Measurements from ENCODE around the gene ANXA6. TPM values are rescaled to one million over a fixed set of nuclear protein-coding genes. Genes with fewer than 3 reads are reported as not detected.

ANXA6 gene
- total RNA-seq, 2 donors from 2014 or later: 164 to 165 TPM

- H3K27ac ChIP-seq: no peak overlapping the region
- H3K9me3 ChIP-seq: no peaks in the 10 kb centered on the region
- H3K36me3 ChIP-seq: no peaks in the 10 kb centered on the region
- no peak for DNase-seq (ENCODE audit: low spot score)
- H3K4me3 ChIP-seq: no peak overlapping the region
- TF ChIP-seq CTCF (IDR thresholded peaks at IDR 0.05): no peak
- H3K4me1 ChIP-seq: peaks cover 0 to 79% of the 10 kb centered on the region in 2 donors
- no peaks in the 10 kb centered on the region for H3K27me3 ChIP-seq
Observed at GRCh38 chr5:151153766-151154272, 3.8 kb downstream of the ANXA6 start.

- H3K9me3 ChIP-seq: no peaks in the 10 kb centered on the region
- no peak for DNase-seq (ENCODE audit: low spot score)
- H3K4me1 ChIP-seq: peaks cover 0 to 75% of the 10 kb centered on the region in 2 donors
- no peaks in the 10 kb centered on the region for H3K36me3 ChIP-seq
- no peak overlapping the region for H3K4me3 ChIP-seq
- H3K27me3 ChIP-seq: no peaks in the 10 kb centered on the region
- H3K27ac ChIP-seq: no peak overlapping the region
- no peak for TF ChIP-seq CTCF (IDR thresholded peaks at IDR 0.05)
Observed at GRCh38 chr5:151153300-151153699, 4.3 kb downstream of the ANXA6 start.

GRCh38 chr5:151151793-151152192, 5.8 kb downstream of the ANXA6 start:
- peak overlapping the region; percentile 71 to 76 for H3K27ac ChIP-seq
- peak; percentile 71 for DNase-seq (ENCODE audit: low spot score)
- no peak overlapping the region for H3K4me3 ChIP-seq
- TF ChIP-seq CTCF (IDR thresholded peaks at IDR 0.05): no peak
- no peaks in the 10 kb centered on the region for H3K9me3 ChIP-seq
- no peaks in the 10 kb centered on the region for H3K27me3 ChIP-seq
- H3K36me3 ChIP-seq: peaks cover 10% of the 10 kb centered on the region
- peaks cover 0 to 70% of the 10 kb centered on the region in 2 donors for H3K4me1 ChIP-seq

- DNase-seq (ENCODE audit: low spot score): no peak
Observed at GRCh38 chr5:151151263-151151660, 6.3 kb downstream of the ANXA6 start.

GRCh38 chr5:151150471-151151262, 6.9 kb downstream of the ANXA6 start:
- H3K27ac ChIP-seq: peak overlapping the region; percentile 71 to 76

More at GRCh38 chr5:151151263-151151660, 6.3 kb downstream of the ANXA6 start:
- Histone ChIP-seq H3K27me3 (no peaks in the 10 kb centered on the region), H3K4me1 (peaks cover 0 to 69% of the 10 kb centered on the region in 2 donors), H3K36me3 (peaks cover 16% of the 10 kb centered on the region), H3K27ac (peak overlapping the region; percentile 71 to 76), H3K4me3 (no peak overlapping the region), H3K9me3 (no peaks in the 10 kb centered on the region)
- no peak for TF ChIP-seq CTCF (IDR thresholded peaks at IDR 0.05)

More at GRCh38 chr5:151150471-151151262, 6.9 kb downstream of the ANXA6 start:
- peaks cover 0 to 69% of the 10 kb centered on the region in 2 donors for H3K4me1 ChIP-seq
- H3K9me3 ChIP-seq: no peaks in the 10 kb centered on the region
- no peaks in the 10 kb centered on the region for H3K27me3 ChIP-seq
- peaks cover 19% of the 10 kb centered on the region for H3K36me3 ChIP-seq
- TF ChIP-seq CTCF (IDR thresholded peaks at IDR 0.05): no peak
- DNase-seq (ENCODE audit: low spot score): no peak
- H3K4me3 ChIP-seq: no peak overlapping the region

All from right atrium auricular region (tissue), 2 donors.